Suprapubic skin (tissue), 4 donors: Measurements from ENCODE around the gene CES5A.

Source experiments
- EP300 ChIP-seq: sonication (generic); formaldehyde crosslinking; IDR thresholded peaks from one replicate; pipeline ENCODE4 v1.6.1; 2017; ENCODE audit warnings: antibody characterized with exemption
- POLR2AphosphoS5 ChIP-seq, 3 donors: sonication (generic); formaldehyde crosslinking; IDR thresholded peaks; one replicate each; pipeline ENCODE4 v1.6.1; 2017; ENCODE audit warnings: antibody characterized with exemption in 3 of 3
- TF ChIP-seq, protein P1 (sequence below), 2 donors: fragments of 200-600 bp in 1 of 2; fragments of 450-650 bp in 1 of 2; sonication (generic) in 1 of 2; IDR thresholded peaks; one replicate each; pipeline ENCODE4 v1.5.1; 2016 to 2019; ENCODE audit warnings: antibody characterized with exemption in 2 of 2, mild to moderate bottlenecking in 1 of 2, moderate library complexity in 1 of 2

DNA sequence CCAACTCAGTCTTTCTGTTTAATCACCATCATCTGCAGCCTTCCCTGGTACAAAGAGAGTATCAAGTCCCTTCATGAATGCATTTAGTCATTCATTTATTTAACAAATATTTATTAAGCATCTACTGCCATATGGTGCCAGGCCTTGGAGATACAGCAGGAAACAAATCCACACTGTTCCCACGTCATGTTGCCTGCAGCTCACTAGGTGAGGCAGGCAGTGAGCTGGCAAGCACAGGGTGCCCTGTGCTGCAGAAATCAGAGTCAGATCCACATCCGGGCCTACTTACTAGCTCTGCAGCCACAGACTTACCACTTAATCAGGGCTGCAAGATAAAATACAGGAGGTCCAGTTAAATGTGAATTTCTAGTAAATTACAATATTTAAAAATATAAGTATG is 38.5 kb upstream of the CES5A start:
- TF ChIP-seq EP300 = no peak
- TF ChIP-seq, protein P1, sequence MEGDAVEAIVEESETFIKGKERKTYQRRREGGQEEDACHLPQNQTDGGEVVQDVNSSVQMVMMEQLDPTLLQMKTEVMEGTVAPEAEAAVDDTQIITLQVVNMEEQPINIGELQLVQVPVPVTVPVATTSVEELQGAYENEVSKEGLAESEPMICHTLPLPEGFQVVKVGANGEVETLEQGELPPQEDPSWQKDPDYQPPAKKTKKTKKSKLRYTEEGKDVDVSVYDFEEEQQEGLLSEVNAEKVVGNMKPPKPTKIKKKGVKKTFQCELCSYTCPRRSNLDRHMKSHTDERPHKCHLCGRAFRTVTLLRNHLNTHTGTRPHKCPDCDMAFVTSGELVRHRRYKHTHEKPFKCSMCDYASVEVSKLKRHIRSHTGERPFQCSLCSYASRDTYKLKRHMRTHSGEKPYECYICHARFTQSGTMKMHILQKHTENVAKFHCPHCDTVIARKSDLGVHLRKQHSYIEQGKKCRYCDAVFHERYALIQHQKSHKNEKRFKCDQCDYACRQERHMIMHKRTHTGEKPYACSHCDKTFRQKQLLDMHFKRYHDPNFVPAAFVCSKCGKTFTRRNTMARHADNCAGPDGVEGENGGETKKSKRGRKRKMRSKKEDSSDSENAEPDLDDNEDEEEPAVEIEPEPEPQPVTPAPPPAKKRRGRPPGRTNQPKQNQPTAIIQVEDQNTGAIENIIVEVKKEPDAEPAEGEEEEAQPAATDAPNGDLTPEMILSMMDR (IDR thresholded peaks at IDR 0.05) = no peak
- no peak for TF ChIP-seq POLR2AphosphoS5 (IDR thresholded peaks at IDR 0.05)
